HG02885 (cell line): Measurements from ENCODE around the gene DNMT3A.

Source experiments
- ATAC-seq: cut with Tn5 transposase; IDR thresholded peaks from one replicate; pipeline ENCODE4 v1.9.1; 2021; ENCODE audit warnings: mild to moderate bottlenecking; ENCODE audit not compliant: unreplicated experiment, poor library complexity

The DNMT3A gene

GRCh38 chr2:25347846-25348245 lies 6.1 kb upstream of the DNMT3A start:
- ATAC-seq: no peak

- no peak for ATAC-seq
Observed at GRCh38 chr2:25347205-25347815, 5.6 kb upstream of the DNMT3A start.

- no peak for ATAC-seq
Observed at GRCh38 chr2:25343187-25343825, 1.6 kb upstream of the DNMT3A start.

GRCh38 chr2:25342372-25343186 lies 854 bp upstream of the DNMT3A start:
- peak; percentile 76 for ATAC-seq

- peak; percentile 32 for ATAC-seq
Observed at GRCh38 chr2:25341011-25341727, 556 bp downstream of the DNMT3A start.

GRCh38 chr2:25340181-25340921 lies 1.4 kb downstream of the DNMT3A start:
- ATAC-seq: peak; percentile 0

GRCh38 chr2:25339791-25340180 lies 1.9 kb downstream of the DNMT3A start:
- no peak for ATAC-seq

GRCh38 chr2:25339211-25339674 lies 2.5 kb downstream of the DNMT3A start:
- ATAC-seq: no peak

- no peak for ATAC-seq
Observed at GRCh38 chr2:25338401-25338800, 3.3 kb downstream of the DNMT3A start.

GRCh38 chr2:25337891-25338290 lies 3.8 kb downstream of the DNMT3A start:
- no peak for ATAC-seq

GRCh38 chr2:25337276-25337675 lies 4.4 kb downstream of the DNMT3A start:
- no peak for ATAC-seq

- ATAC-seq: no peak
Observed at GRCh38 chr2:25336383-25336841, 5.3 kb downstream of the DNMT3A start.

- no peak for ATAC-seq
Observed at GRCh38 chr2:25335971-25336370, 5.8 kb downstream of the DNMT3A start.

GRCh38 chr2:25335204-25335603 lies 6.5 kb downstream of the DNMT3A start:
- no peak for ATAC-seq

GRCh38 chr2:25334482-25334881 lies 7.2 kb downstream of the DNMT3A start:
- no peak for ATAC-seq

- no peak for ATAC-seq
Observed at GRCh38 chr2:25333981-25334380, 7.7 kb downstream of the DNMT3A start.

- no peak for ATAC-seq
Observed at GRCh38 chr2:25332571-25332970, 9.2 kb downstream of the DNMT3A start.

- no peak for ATAC-seq
Observed at GRCh38 chr2:25331686-25332365, 9.9 kb downstream of the DNMT3A start.

- ATAC-seq: no peak
Observed at GRCh38 chr2:25330937-25331336, 10.8 kb downstream of the DNMT3A start.
